ENCODE data around the gene IL18RAP. TPM values are rescaled to one million over a fixed set of nuclear protein-coding genes. Genes with fewer than 3 reads are reported as not detected.

The IL18RAP gene
- total and polyA plus RNA-seq, 2 donors from 2014 or later, result 2.0 TPM; not detected in 1

GRCh38 chr2:102436323-102436722, 13.4 kb downstream of the IL18RAP start:
- no peak for TF ChIP-seq CTCF (IDR thresholded peaks at IDR 0.05; ENCODE audit: borderline replicate concordance, extremely low read depth, insufficient read depth)
- Histone ChIP-seq H3K9ac (ENCODE audit: low read length in 3 of 3) (no peak overlapping the region), H3K4me3 (ENCODE audit: low read length in 3 of 3) (no peak overlapping the region), H3K9me3 (ENCODE audit: control insufficient read depth in 2 of 3, insufficient read depth in 1 of 3, low read length in 3 of 3) (no peaks in the 10 kb centered on the region), H3K36me3 (ENCODE audit: control insufficient read depth in 2 of 3, insufficient read depth in 3 of 3, low read length in 3 of 3) (no peaks in the 10 kb centered on the region), H3K27ac (ENCODE audit: low read depth in 2 of 2, low read length in 2 of 2) (no peak overlapping the region), H3K4me1 (ENCODE audit: control insufficient read depth in 2 of 3, insufficient read depth in 2 of 3, low read depth in 1 of 3, low read length in 3 of 3) (no peaks in the 10 kb centered on the region), H3K27me3 (ENCODE audit: control insufficient read depth, insufficient read depth, low read length) (no peaks in the 10 kb centered on the region)
- intact Hi-C loops (cut with DNase I), result no loop called here
- DNase-seq, result peak in 1 of 5 donors; percentile 20
- no peak for FAIRE-seq

- Histone ChIP-seq H3K4me1 (ENCODE audit: control insufficient read depth in 2 of 3, insufficient read depth in 2 of 3, low read depth in 1 of 3, low read length in 3 of 3) (no peaks in the 10 kb centered on the region), H3K36me3 (ENCODE audit: control insufficient read depth in 2 of 3, insufficient read depth in 3 of 3, low read length in 3 of 3) (no peaks in the 10 kb centered on the region), H3K9me3 (ENCODE audit: control insufficient read depth in 2 of 3, insufficient read depth in 1 of 3, low read length in 3 of 3) (no peaks in the 10 kb centered on the region), H3K4me3 (ENCODE audit: low read length in 3 of 3) (no peak overlapping the region), H3K27ac (ENCODE audit: low read depth in 2 of 2, low read length in 2 of 2) (no peak overlapping the region), H3K27me3 (ENCODE audit: control insufficient read depth, insufficient read depth, low read length) (no peaks in the 10 kb centered on the region), H3K9ac (ENCODE audit: low read length in 3 of 3) (no peak overlapping the region)
- FAIRE-seq (no peak), DNase-seq (no peak)
- intact Hi-C loops (cut with DNase I), result no loop called here
- no peak for TF ChIP-seq CTCF (IDR thresholded peaks at IDR 0.05; ENCODE audit: borderline replicate concordance, extremely low read depth, insufficient read depth)
Observed at GRCh38 chr2:102437122-102437521, 14.2 kb downstream of the IL18RAP start.

GRCh38 chr2:102438111-102438510, 15.2 kb downstream of the IL18RAP start:
- H3K36me3 ChIP-seq (ENCODE audit: control insufficient read depth in 2 of 3, insufficient read depth in 3 of 3, low read length in 3 of 3), result no peaks in the 10 kb centered on the region
- H3K27ac ChIP-seq (ENCODE audit: low read depth in 2 of 2, low read length in 2 of 2), result no peak overlapping the region
- FAIRE-seq (no peak), DNase-seq (no peak)
- no peaks in the 10 kb centered on the region for H3K9me3 ChIP-seq (ENCODE audit: control insufficient read depth in 2 of 3, insufficient read depth in 1 of 3, low read length in 3 of 3)
- intact Hi-C loops (cut with DNase I), result no loop called here
- H3K27me3 ChIP-seq (ENCODE audit: control insufficient read depth, insufficient read depth, low read length), result no peaks in the 10 kb centered on the region
- TF ChIP-seq CTCF (IDR thresholded peaks at IDR 0.05; ENCODE audit: borderline replicate concordance, extremely low read depth, insufficient read depth), result no peak
- H3K9ac ChIP-seq (ENCODE audit: low read length in 3 of 3), result no peak overlapping the region
- H3K4me1 ChIP-seq (ENCODE audit: control insufficient read depth in 2 of 3, insufficient read depth in 2 of 3, low read depth in 1 of 3, low read length in 3 of 3), result no peaks in the 10 kb centered on the region
- H3K4me3 ChIP-seq (ENCODE audit: low read length in 3 of 3), result no peak overlapping the region

- FAIRE-seq, result no peak
- Histone ChIP-seq H3K27me3 (ENCODE audit: control insufficient read depth, insufficient read depth, low read length) (no peaks in the 10 kb centered on the region), H3K9me3 (ENCODE audit: control insufficient read depth in 2 of 3, insufficient read depth in 1 of 3, low read length in 3 of 3) (no peaks in the 10 kb centered on the region), H3K27ac (ENCODE audit: low read depth in 2 of 2, low read length in 2 of 2) (no peak overlapping the region), H3K4me1 (ENCODE audit: control insufficient read depth in 2 of 3, insufficient read depth in 2 of 3, low read depth in 1 of 3, low read length in 3 of 3) (no peaks in the 10 kb centered on the region), H3K36me3 (ENCODE audit: control insufficient read depth in 2 of 3, insufficient read depth in 3 of 3, low read length in 3 of 3) (no peaks in the 10 kb centered on the region), H3K4me3 (ENCODE audit: low read length in 3 of 3) (no peak overlapping the region), H3K9ac (ENCODE audit: low read length in 3 of 3) (no peak overlapping the region)
- intact Hi-C loops (cut with DNase I), result no loop called here
- DNase-seq, result no peak
- no peak for TF ChIP-seq CTCF (IDR thresholded peaks at IDR 0.05; ENCODE audit: borderline replicate concordance, extremely low read depth, insufficient read depth)
Observed at GRCh38 chr2:102438578-102438977, 15.6 kb downstream of the IL18RAP start.
